Activated CD8-positive, alpha-beta memory T cell treated with anti-CD3 and anti-CD28 coated beads, Interleukin-2, amount 50 U/mL, for 24 hours (primary cell): ENCODE data around the gene SCYL2.

Experiments used
- DNase-seq: peaks from one replicate; pipeline ENCODE4 v3.0.0-alpha.2; 2020; ENCODE audit errors: extremely low read depth

SCYL2 gene

GRCh38 chr12:100375038-100375735 lies 108.2 kb downstream of the SCYL2 start:
- no peak for DNase-seq

GRCh38 chr12:100376161-100376560 lies 109.2 kb downstream of the SCYL2 start:
- DNase-seq, result no peak

- no peak for DNase-seq
These were observed 114.4 kb downstream of the SCYL2 start for GRCh38 chr12:100381379-100381778.

- DNase-seq, result no peak
These were observed 115.4 kb downstream of the SCYL2 start for GRCh38 chr12:100382338-100382737.

- no peak for DNase-seq
These were observed 116.9 kb downstream of the SCYL2 start for GRCh38 chr12:100383586-100384558.

- DNase-seq, result no peak
These were observed 117.6 kb downstream of the SCYL2 start for GRCh38 chr12:100384559-100384935.

GRCh38 chr12:100388382-100388781 lies 121.4 kb downstream of the SCYL2 start:
- DNase-seq, result no peak
